GM18511 (cell line): ENCODE measurements around the gene TOGARAM2.
"Not testable (repeated sequence)": the region's sequence is repeated elsewhere in the genome, so short reads cannot be mapped to it uniquely, and the experiment has no call there.

ENCODE experiments used
- ATAC-seq: cut with Tn5 transposase; IDR thresholded peaks from one replicate; pipeline ENCODE4 v1.9.1; 2021; ENCODE audit warnings: mild to moderate bottlenecking, moderate library complexity; ENCODE audit not compliant: unreplicated experiment

TOGARAM2 gene

GRCh38 chr2:29070526-29070925 lies 89.4 kb downstream of the TOGARAM2 start:
- no peak for ATAC-seq

- ATAC-seq = no peak
These were observed 90.2 kb downstream of the TOGARAM2 start for GRCh38 chr2:29071032-29071975.

GRCh38 chr2:29072251-29072650 lies 91.2 kb downstream of the TOGARAM2 start:
- ATAC-seq = no peak

GRCh38 chr2:29072971-29073725 lies 92.0 kb downstream of the TOGARAM2 start:
- no peak for ATAC-seq

- ATAC-seq = no peak
These were observed 92.8 kb downstream of the TOGARAM2 start for GRCh38 chr2:29073933-29074332.

- no peak for ATAC-seq
These were observed 93.3 kb downstream of the TOGARAM2 start, which contains the start of gene PCARE for GRCh38 chr2:29074411-29074810. TSS of gene PCARE (minus strand) at chr2:29074523. CDS start at chr2:29074261, 262 bp downstream.

- no peak for ATAC-seq
These were observed 95.0 kb downstream of the TOGARAM2 start for GRCh38 chr2:29075894-29076705.

- no peak for ATAC-seq
These were observed 98.8 kb downstream of the TOGARAM2 start for GRCh38 chr2:29079887-29080286.

- ATAC-seq = no peak
These were observed 100.0 kb downstream of the TOGARAM2 start for GRCh38 chr2:29080886-29081743.

- ATAC-seq = peak; percentile 84
These were observed 101.9 kb downstream of the TOGARAM2 start for GRCh38 chr2:29082804-29083495.

- no peak for ATAC-seq
These were observed 103.5 kb downstream of the TOGARAM2 start for GRCh38 chr2:29084554-29084953.

GRCh38 chr2:29090311-29090710 lies 109.2 kb downstream of the TOGARAM2 start:
- ATAC-seq = not testable (repeated sequence)

GRCh38 chr2:29096969-29097368 lies 115.9 kb downstream of the TOGARAM2 start:
- no peak for ATAC-seq

- no peak for ATAC-seq
These were observed 116.5 kb downstream of the TOGARAM2 start for GRCh38 chr2:29097569-29097968.

GRCh38 chr2:29100564-29100963 lies 119.5 kb downstream of the TOGARAM2 start:
- no peak for ATAC-seq
